Natural killer cell treated with Interleukin-12 subunit alpha and Interleukin-12 subunit beta and Interleukin-15 and Interleukin-18, amount 100 ng/mL, for 72 hours (primary cell): ENCODE measurements around the gene FBXL17. TPM values are rescaled to one million over a fixed set of nuclear protein-coding genes. Genes with fewer than 3 reads are reported as not detected.
A peak's percentile ranks its signal among the peaks of the same experiment; 100 is the strongest.

Experiments
- ATAC-seq, 2 donors: fragments of 150-1000 bp; cut with Tn5 transposase in 1 of 2; sonication (Bioruptor Pico), chemical (Tn5 transposase) in 1 of 2; 2 replicates each; pipeline ENCODE4 v1.10.0; 2021
- DNase-seq: peaks from one replicate; pipeline ENCODE4 v3.0.0; 2022; ENCODE audit warnings: low spot score
- H3K27ac Mint-ChIP-seq, 2 donors: 1 replicate in 1 of 2; 2 replicates in 1 of 2; pipeline ENCODE4 v1.8.0; 2022; ENCODE audit warnings: mixed read lengths in 2 of 2, mild to moderate bottlenecking in 1 of 2, moderate library complexity in 1 of 2
- H3K27me3 Mint-ChIP-seq, 2 donors: 1 replicate in 1 of 2; 2 replicates in 1 of 2; pipeline ENCODE4 v1.8.0; 2022; ENCODE audit warnings: mixed read lengths in 2 of 2
- H3K36me3 Mint-ChIP-seq: one replicate; pipeline ENCODE4 v1.8.0; 2022; ENCODE audit warnings: mixed read lengths
- H3K4me1 Mint-ChIP-seq, 2 donors: 1 replicate in 1 of 2; 2 replicates in 1 of 2; pipeline ENCODE4 v1.8.0; 2022; ENCODE audit warnings: low read depth in 2 of 2, mixed read lengths in 2 of 2, mild to moderate bottlenecking in 1 of 2
- H3K4me3 Mint-ChIP-seq: one replicate; pipeline ENCODE4 v1.8.0; 2022; ENCODE audit warnings: mixed read lengths
- H3K9me3 Mint-ChIP-seq: 2 replicates; pipeline ENCODE4 v1.8.0; 2022; ENCODE audit warnings: mixed read lengths
- total RNA-seq, 2 donors: library from RNA; stranded (reverse); gene quantifications; one replicate each; pipeline ENCODE4 v1.2.3, GENCODE V29; 2022

FBXL17 gene
- total RNA-seq, 2 donors from 2014 or later = 11.5 to 14.1 TPM

DNA sequence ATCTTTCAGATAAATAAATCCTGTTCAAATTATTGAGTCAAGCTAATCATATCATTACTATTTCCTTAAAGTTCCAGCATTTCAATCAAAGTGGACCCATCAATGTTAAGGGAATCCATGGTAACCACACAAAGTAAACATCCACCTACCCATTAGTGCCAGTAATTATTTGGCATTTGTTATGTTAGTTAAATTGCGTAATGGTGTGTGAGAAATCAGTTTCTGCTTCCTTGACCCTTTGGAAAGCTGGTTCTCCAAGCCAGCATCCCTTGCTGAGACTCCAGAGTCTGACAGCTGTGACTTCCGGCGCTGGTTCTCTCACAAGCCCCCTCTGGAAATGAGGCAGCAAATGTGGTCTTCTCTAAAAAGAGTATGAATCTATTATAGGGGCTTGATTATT, 402.6 kb downstream of the FBXL17 start:
- H3K36me3 Mint-ChIP-seq = no peaks in the 10 kb centered on the region
- H3K27ac Mint-ChIP-seq = peak overlapping the region; percentile 80 to 98
- H3K4me3 Mint-ChIP-seq = peak overlapping the region; percentile 44
- no peak for DNase-seq
- no peaks in the 10 kb centered on the region for H3K9me3 Mint-ChIP-seq
- ATAC-seq = peak in 1 of 2 donors; percentile 26
- H3K4me1 Mint-ChIP-seq = peaks cover 54 to 61% of the 10 kb centered on the region in 2 donors
- H3K27me3 Mint-ChIP-seq = no peaks in the 10 kb centered on the region

DNA sequence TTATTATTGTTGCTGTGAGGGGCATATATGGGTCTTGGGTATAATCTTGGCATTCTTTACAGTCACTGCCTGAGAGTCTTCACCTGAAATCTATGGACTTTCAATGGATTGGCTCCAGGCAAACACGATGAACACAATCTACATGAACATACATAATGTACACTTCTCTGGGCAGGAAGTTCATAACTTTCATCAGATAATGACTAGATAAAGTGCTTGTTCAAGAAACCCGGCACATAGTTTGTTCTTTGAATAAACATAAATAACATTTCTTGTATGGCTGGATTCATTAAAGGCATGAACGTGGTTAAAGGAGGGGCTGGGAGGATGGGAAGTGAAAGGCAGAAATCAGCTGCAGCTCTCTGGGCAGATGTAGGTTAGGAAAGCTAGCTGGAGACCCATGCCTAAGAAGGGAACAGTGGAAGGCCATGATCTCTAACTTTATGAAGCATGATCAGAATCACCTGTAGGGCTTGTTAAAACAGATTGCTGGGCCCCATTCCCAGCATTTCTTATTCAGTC, 404.3 kb downstream of the FBXL17 start:
- DNase-seq (no peak), ATAC-seq (no peak)
- Mint-ChIP-seq H3K27ac (peak overlapping the region; percentile 80 to 98), H3K9me3 (no peaks in the 10 kb centered on the region), H3K4me3 (peak overlapping the region; percentile 55), H3K4me1 (peaks cover 48 to 53% of the 10 kb centered on the region in 2 donors), H3K36me3 (no peaks in the 10 kb centered on the region), H3K27me3 (no peaks in the 10 kb centered on the region)

DNA sequence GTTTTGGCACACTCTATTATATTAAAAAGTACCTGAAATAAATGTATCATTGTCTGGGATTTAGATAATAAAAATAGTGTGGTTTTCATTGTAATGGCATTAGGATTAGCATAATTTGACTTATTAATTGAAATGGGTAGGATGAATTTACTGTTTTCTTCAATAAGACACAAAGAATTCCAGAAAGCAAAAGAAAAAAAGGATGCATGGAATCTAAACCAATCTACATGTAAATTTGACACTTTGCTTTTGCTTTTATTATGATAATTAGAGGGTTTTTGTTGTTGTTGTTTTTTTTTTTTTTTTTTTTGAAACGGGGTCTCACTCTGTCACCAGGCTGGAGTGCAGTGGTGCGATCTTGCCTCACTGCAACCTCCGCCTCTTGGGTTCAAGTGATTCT, 406.3 kb downstream of the FBXL17 start:
- no peaks in the 10 kb centered on the region for H3K9me3 Mint-ChIP-seq
- DNase-seq (no peak), ATAC-seq (no peak)
- H3K27ac Mint-ChIP-seq = peak overlapping the region in 1 of 2 donors; percentile 98
- no peaks in the 10 kb centered on the region for H3K27me3 Mint-ChIP-seq
- peaks cover 34 to 39% of the 10 kb centered on the region in 2 donors for H3K4me1 Mint-ChIP-seq
- no peaks in the 10 kb centered on the region for H3K36me3 Mint-ChIP-seq
- H3K4me3 Mint-ChIP-seq = no peak overlapping the region

DNA sequence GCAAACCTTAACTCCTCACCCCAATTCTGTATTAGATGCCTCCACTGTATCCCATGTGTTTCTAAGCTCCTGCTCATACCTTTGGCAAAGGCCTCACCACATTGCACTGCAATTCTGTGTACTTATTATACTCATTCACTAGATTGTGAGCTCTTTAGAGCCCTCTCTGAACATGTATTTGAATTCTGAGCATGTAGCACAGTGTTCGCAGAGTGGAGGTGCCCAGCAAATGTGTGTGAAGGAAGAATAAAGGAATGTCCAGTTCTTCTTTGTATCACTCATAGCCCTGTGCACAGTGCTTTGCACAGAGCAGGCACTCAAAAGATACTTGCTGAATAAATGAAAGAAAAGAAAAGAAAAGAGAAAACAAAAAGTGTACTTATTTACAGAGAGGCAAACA, 410.1 kb downstream of the FBXL17 start:
- no peaks in the 10 kb centered on the region for H3K36me3 Mint-ChIP-seq
- no peaks in the 10 kb centered on the region for H3K9me3 Mint-ChIP-seq
- peaks cover 10 to 29% of the 10 kb centered on the region in 2 donors for H3K4me1 Mint-ChIP-seq
- H3K4me3 Mint-ChIP-seq = no peak overlapping the region
- peak overlapping the region in 1 of 2 donors; percentile 26 for H3K27ac Mint-ChIP-seq
- ATAC-seq (no peak), DNase-seq (no peak)
- no peaks in the 10 kb centered on the region for H3K27me3 Mint-ChIP-seq

GRCh38 chr5:107969847-107970246, 412.1 kb downstream of the FBXL17 start:
- no peak overlapping the region for H3K4me3 Mint-ChIP-seq
- peaks cover 10 to 31% of the 10 kb centered on the region in 2 donors for H3K4me1 Mint-ChIP-seq
- ATAC-seq = no peak
- H3K9me3 Mint-ChIP-seq = no peaks in the 10 kb centered on the region
- H3K27me3 Mint-ChIP-seq = no peaks in the 10 kb centered on the region
- no peak for DNase-seq
- peak overlapping the region in 1 of 2 donors; percentile 26 for H3K27ac Mint-ChIP-seq
- no peaks in the 10 kb centered on the region for H3K36me3 Mint-ChIP-seq

DNA sequence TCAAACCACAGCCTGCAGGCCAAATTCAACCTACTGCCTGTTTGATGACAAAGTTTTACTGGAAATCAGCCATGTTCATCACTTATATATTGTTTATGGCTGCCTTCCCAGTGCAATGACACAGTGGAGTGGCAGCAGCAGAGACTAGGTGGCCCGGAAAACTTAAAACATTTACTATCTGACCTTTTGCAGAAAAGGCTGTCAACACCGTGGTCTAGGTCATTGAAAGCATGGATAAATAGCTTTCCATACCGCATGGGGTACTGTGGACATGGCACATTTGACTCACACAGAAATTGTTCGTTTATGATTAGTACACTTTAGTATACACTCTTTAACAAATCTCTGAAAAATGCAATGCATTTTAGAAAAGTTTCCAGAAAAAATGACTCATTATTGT, 412.9 kb downstream of the FBXL17 start:
- ATAC-seq = peak in 1 of 2 donors; percentile 40
- no peaks in the 10 kb centered on the region for H3K27me3 Mint-ChIP-seq

GRCh38 chr5:107968406-107968843, 413.5 kb downstream of the FBXL17 start:
- no peaks in the 10 kb centered on the region for H3K27me3 Mint-ChIP-seq
- no peaks in the 10 kb centered on the region for H3K36me3 Mint-ChIP-seq
- H3K27ac Mint-ChIP-seq = peak overlapping the region in 1 of 2 donors; percentile 26
- H3K4me1 Mint-ChIP-seq = peaks cover 10 to 30% of the 10 kb centered on the region in 2 donors
- DNase-seq (no peak), ATAC-seq (no peak)
- H3K4me3 Mint-ChIP-seq = no peak overlapping the region
- H3K9me3 Mint-ChIP-seq = no peaks in the 10 kb centered on the region

More for the DNA sequence above, 412.9 kb downstream of the FBXL17 start:
- Mint-ChIP-seq H3K4me1 (peaks cover 10 to 31% of the 10 kb centered on the region in 2 donors), H3K36me3 (no peaks in the 10 kb centered on the region), H3K9me3 (no peaks in the 10 kb centered on the region), H3K4me3 (no peak overlapping the region), H3K27ac (peak overlapping the region in 1 of 2 donors; percentile 26)
- no peak for DNase-seq

DNA sequence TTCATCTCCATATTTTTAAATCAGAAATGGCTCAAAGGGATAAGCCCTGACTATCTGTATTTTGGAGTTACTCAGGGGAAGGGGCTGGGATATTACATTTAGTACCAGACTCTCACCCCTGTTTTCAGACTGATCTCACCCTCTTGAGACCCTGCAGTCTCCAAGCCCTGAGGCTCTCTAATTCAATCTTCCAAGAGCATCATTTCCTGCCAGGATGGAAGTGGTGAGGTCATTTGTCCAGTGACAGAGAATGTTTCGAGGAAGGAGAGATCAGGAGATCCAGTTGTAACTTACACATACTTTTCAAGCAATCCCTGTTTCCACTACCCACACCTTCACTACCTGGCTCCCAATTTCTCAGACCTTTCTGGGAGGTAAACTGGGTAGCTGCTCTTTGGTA, 415.7 kb downstream of the FBXL17 start:
- H3K27ac Mint-ChIP-seq = peak overlapping the region in 1 of 2 donors; percentile 45
- no peak overlapping the region for H3K4me3 Mint-ChIP-seq
- H3K36me3 Mint-ChIP-seq = no peaks in the 10 kb centered on the region
- no peaks in the 10 kb centered on the region for H3K9me3 Mint-ChIP-seq
- H3K27me3 Mint-ChIP-seq = no peaks in the 10 kb centered on the region
- peaks cover 5 to 20% of the 10 kb centered on the region in 2 donors for H3K4me1 Mint-ChIP-seq
- ATAC-seq (no peak), DNase-seq (no peak)

DNA sequence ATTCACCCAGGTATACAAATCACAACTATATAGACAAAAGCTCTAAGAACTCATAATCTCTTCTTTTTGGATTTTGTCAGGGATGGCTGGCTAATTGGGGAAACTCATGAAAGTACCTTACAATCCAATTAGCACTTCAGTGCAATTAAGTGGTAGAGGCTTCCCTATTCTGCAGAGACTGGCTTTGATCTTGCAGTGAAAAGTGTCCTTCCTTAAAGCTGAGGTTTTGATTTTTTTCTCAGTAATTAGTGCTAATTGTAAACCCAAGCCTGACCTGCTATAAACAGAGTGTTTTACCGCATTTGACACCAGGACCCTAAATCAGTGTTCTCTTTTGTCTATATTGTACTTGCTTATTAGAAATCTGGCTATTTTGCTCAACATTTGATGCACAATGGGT, 417.2 kb downstream of the FBXL17 start:
- H3K9me3 Mint-ChIP-seq = no peaks in the 10 kb centered on the region
- ATAC-seq = no peak

GRCh38 chr5:107959573-107960279, 422.2 kb downstream of the FBXL17 start:
- Mint-ChIP-seq H3K27me3 (no peaks in the 10 kb centered on the region), H3K9me3 (no peaks in the 10 kb centered on the region), H3K36me3 (no peaks in the 10 kb centered on the region), H3K27ac (peak overlapping the region in 1 of 2 donors; percentile 62), H3K4me3 (no peak overlapping the region), H3K4me1 (peaks cover 7 to 12% of the 10 kb centered on the region in 2 donors)
- ATAC-seq (no peak), DNase-seq (no peak)

More for the DNA sequence above, 417.2 kb downstream of the FBXL17 start:
- H3K4me3 Mint-ChIP-seq = no peak overlapping the region
- H3K27ac Mint-ChIP-seq = no peak overlapping the region
- H3K27me3 Mint-ChIP-seq = no peaks in the 10 kb centered on the region
- no peak for DNase-seq
- H3K36me3 Mint-ChIP-seq = no peaks in the 10 kb centered on the region
- peaks cover 17 to 24% of the 10 kb centered on the region in 2 donors for H3K4me1 Mint-ChIP-seq

DNA sequence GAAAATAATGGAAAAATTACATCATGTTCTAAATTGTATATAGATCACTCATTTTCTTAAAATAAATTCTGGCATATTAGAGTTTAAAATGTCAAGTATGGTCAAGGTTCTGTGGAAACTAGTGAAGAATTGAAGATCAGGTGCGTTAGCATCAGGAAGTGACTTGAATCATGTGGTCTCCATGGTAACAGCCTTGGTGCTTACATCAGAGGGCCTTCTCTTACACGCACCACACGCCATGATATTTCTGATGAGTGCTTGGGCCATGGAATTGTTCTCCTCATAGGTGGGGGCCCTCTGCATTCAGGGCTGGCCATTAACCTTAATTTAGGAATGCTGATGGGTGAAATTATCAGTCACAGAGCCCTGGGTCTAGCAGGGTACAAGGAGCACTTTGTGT, 423.0 kb downstream of the FBXL17 start:
- H3K4me1 Mint-ChIP-seq = peaks cover 10 to 12% of the 10 kb centered on the region in 2 donors
- ATAC-seq = no peak
- no peaks in the 10 kb centered on the region for H3K36me3 Mint-ChIP-seq
- no peak overlapping the region for H3K4me3 Mint-ChIP-seq
- no peak for DNase-seq
- no peaks in the 10 kb centered on the region for H3K9me3 Mint-ChIP-seq
- no peak overlapping the region for H3K27ac Mint-ChIP-seq
- H3K27me3 Mint-ChIP-seq = no peaks in the 10 kb centered on the region

DNA sequence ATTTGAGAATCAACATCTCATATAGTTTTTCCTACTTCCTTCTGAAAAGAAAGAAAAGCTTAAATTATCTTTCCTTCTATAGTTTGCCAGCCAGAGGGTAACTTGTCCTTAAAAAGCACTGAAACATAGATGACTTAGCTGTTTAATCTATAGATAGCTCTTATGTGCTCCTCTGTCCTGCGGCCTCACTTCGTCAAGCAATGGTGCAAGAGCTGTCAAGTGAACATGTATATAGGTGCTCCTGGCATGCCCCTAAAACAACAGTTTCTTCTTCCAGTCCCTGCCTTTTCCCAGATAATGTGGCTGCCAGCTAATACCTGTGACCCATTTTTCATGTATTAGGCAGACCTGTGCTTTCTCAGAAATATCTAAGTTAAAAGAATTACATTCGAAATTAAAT, 423.5 kb downstream of the FBXL17 start:
- Mint-ChIP-seq H3K27ac (no peak overlapping the region), H3K4me3 (no peak overlapping the region), H3K27me3 (no peaks in the 10 kb centered on the region), H3K36me3 (no peaks in the 10 kb centered on the region), H3K9me3 (no peaks in the 10 kb centered on the region), H3K4me1 (peaks cover 10 to 12% of the 10 kb centered on the region in 2 donors)
- ATAC-seq (no peak), DNase-seq (no peak)

GRCh38 chr5:107957051-107957450, 424.8 kb downstream of the FBXL17 start:
- Mint-ChIP-seq H3K36me3 (no peaks in the 10 kb centered on the region), H3K27me3 (no peaks in the 10 kb centered on the region), H3K9me3 (no peaks in the 10 kb centered on the region), H3K27ac (no peak overlapping the region), H3K4me3 (no peak overlapping the region), H3K4me1 (peaks cover 10 to 12% of the 10 kb centered on the region in 2 donors)
- DNase-seq (no peak), ATAC-seq (no peak)

DNA sequence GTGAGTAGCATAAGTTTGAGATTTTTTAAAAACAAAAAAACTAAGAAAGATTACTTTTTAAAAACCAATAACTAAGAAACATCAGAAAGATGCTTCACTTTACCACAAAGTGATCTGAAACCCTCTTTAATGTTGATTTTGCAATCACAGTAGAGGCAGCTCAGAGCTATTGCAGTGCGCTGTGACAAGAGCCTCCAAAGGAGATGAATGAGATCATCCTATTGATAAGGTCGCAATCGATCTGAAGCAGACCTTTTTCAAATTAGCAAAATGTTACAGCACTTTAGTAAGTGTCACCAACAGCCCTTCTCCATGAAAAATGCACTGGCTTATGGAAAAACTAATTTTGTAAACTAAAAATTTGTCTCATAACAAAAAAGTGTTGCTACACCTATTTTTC, 426.6 kb downstream of the FBXL17 start:
- H3K27ac Mint-ChIP-seq = no peak overlapping the region
- H3K4me1 Mint-ChIP-seq = peaks cover 5 to 6% of the 10 kb centered on the region in 2 donors
- DNase-seq = no peak
- no peak overlapping the region for H3K4me3 Mint-ChIP-seq
- H3K9me3 Mint-ChIP-seq = no peaks in the 10 kb centered on the region
- ATAC-seq = no peak
- H3K36me3 Mint-ChIP-seq = no peaks in the 10 kb centered on the region
- H3K27me3 Mint-ChIP-seq = no peaks in the 10 kb centered on the region
